MG63 (cell line): Measurements from ENCODE around the gene SLC5A3. TPM values are rescaled to one million over a fixed set of nuclear protein-coding genes. Genes with fewer than 3 reads are reported as not detected.

ENCODE experiments used
- DNase-seq: peaks from one replicate; pipeline ENCODE4 v3.0.0-alpha.2; 2020
- H3K27me3 ChIP-seq: fragments of 250-450 bp; sonication (Bioruptor Pico); 2 replicates; pipeline ENCODE4 v1.5.1; 2020; ENCODE audit warnings: mild to moderate bottlenecking, moderate library complexity
- H3K36me3 ChIP-seq: fragments of 250-450 bp; sonication (Bioruptor Pico); 2 replicates; pipeline ENCODE4 v1.5.1; 2020; ENCODE audit warnings: mild to moderate bottlenecking, moderate library complexity
- H3K4me3 ChIP-seq: fragments of 250-450 bp; sonication (Bioruptor Pico); 2 replicates; pipeline ENCODE4 v1.5.1; 2020; ENCODE audit warnings: mild to moderate bottlenecking, moderate library complexity
- H3K9me3 ChIP-seq: fragments of 250-450 bp; sonication (Bioruptor Pico); 2 replicates; pipeline ENCODE4 v1.5.1; 2020; ENCODE audit warnings: mild to moderate bottlenecking, moderate library complexity
- total RNA-seq: library from RNA; depleted of rRNA; stranded (reverse); fragments of >200 nt; shearing (Covaris generic); gene quantifications from 2 replicates; pipeline ENCODE4 v1.2.3, GENCODE V29; 2014; ENCODE audit warnings: low replicate concordance; rRNA removed

SLC5A3 gene
- 14.0 and 24.3 TPM in 2 replicates for total RNA-seq

DNA sequence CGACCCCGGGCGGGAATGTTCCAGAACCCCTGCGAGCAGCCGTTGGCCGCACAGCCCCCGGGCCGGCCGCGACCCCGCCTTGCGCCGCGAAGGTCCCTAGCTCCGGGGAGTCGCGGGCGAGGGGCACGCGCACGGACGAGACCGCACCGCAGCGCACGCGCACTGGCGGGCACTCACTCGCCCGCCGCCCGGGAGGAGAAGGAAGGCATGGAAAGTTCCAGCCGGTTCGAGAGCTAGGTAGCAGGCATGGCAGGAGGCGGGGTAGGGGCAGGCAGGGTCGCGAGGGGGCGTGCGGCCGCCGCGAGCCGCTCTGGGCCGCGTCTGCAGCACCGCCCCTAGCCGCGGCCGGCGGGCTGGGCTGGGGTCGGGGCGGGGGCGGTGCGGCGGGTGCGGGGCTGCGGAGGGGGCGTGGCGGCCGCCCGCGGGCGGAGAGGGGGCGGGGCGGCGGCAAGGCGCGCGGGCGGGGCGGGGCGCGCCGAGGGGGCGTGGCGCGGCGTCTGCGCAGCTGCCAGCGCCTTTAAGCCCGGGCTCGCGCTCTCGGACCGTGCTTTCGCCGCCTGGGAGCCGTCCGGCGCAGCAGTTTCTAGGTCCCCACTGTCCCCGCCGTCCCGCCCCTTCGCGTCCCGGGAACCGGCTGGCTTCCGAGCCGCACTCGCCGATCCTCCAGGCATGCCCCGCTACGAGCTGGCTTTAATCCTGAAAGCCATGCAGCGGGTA, at the start of gene SLC5A3, which contains the start of gene MRPS6:
Gene SLC5A3 (plus strand): TSS at position 547 of the 717 bp plus-strand sequence. CDS start 21,621 bp downstream, outside the sequence.
Gene MRPS6 (plus strand): TSS at position 547 of the 717 bp plus-strand sequence. CDS start 123 bp downstream, at position 670.
- H3K4me3 ChIP-seq, result peak within 1 kb of the TSS; percentile 72
- DNase-seq, result peak; percentile 85
- peaks cover 18% of the 10 kb centered on the region for H3K36me3 ChIP-seq
- H3K9me3 ChIP-seq, result no peaks in the 10 kb centered on the region
- H3K27me3 ChIP-seq, result no peaks in the 10 kb centered on the region

DNA sequence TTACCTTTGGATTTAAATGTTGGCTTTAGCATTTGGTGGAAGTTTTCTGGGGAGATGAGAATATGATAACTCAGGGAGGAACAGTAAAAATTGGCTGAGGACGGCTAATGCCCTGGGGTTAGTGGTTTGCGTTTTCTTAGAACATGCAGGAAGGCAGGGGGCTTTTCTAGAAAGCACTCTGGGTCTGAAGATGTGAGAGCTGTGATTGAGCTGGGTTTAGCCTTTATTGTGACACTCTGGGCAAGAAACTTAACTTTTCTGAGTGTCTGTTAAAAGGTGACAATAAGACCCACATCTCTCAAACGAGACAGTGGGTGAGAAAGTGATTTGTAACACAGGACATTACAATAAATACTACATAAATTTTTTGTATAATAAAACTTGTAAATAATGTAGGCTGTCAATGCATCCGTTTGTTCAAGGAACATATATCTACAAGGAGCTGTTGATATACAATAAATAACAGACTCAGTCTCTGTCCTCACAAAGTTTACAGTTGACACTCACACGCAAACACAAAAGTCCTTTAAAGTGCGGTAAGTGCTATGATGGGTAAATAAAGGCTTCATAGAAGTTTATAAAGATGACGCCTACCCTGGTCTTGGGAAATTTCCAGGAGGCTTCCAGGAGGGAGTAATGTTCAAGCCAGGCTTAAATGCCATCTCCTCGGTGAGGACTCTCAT, 49.5 kb upstream of the SLC5A3 start:
- H3K27me3 ChIP-seq, result no peaks in the 10 kb centered on the region
- DNase-seq, result no peak
- H3K9me3 ChIP-seq, result peaks cover 5% of the 10 kb centered on the region; the same call in 1 of the 2 replicates
- no peaks in the 10 kb centered on the region for H3K36me3 ChIP-seq
- no peak overlapping the region for H3K4me3 ChIP-seq

DNA sequence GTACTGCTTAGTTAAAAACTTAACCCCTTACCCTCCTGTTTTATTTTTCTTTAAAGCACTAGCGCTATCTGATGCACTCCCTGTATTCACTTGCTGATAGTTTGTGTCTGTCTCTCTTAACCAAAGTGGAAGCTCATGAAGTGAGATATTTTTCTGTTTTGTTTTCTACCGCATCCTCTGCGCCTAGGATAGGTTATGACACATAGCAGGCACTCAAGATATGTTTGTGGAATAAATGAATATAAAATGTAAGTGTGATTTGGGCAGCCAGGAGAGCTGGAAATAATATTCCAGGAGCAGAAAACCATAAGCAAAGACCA, 49.0 kb upstream of the SLC5A3 start:
- H3K27me3 ChIP-seq, result no peaks in the 10 kb centered on the region
- no peak for DNase-seq
- no peak overlapping the region for H3K4me3 ChIP-seq

DNA sequence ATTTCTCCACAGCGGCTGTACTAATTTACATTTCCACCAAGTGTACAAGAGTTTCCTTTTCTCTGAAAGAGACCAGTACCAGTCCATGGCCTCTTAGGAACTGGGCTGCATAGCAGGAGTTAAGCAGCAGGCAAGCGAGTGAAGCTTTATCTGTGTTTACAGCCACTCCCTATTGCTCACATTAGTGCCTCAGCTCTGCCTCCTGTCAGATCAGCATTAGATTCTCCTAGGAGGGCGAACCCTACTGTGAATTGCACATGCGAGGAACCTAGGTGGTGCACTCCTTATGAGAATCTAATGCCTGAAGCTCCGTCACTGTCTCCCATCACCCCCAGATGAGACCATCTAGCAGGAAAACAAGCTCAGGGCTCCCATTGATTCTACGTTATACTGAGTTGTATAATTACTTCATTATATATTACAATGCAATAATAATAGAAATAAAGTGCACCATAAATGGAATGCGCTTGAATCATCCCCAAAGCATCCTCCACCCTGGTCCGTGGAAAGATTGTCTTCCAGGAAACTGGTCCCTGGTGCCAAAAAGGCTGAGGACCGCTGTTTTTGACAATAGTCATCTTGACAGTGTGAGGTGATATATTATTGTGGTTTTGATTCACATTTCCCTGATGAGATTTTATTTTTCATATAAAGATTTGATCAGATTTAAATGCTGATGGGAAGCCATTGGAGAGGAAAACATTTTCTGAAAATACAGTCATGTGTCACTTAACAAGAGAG, 45.5 kb upstream of the SLC5A3 start:
- no peaks in the 10 kb centered on the region for H3K27me3 ChIP-seq
- no peak overlapping the region for H3K4me3 ChIP-seq
- no peaks in the 10 kb centered on the region for H3K36me3 ChIP-seq
- peak; percentile 21 for DNase-seq
- peaks cover 5% of the 10 kb centered on the region; the same call in 1 of the 2 replicates for H3K9me3 ChIP-seq

More for the DNA sequence above, 49.0 kb upstream of the SLC5A3 start:
- Histone ChIP-seq H3K9me3 (peaks cover 5% of the 10 kb centered on the region; the same call in 1 of the 2 replicates), H3K36me3 (no peaks in the 10 kb centered on the region)

DNA sequence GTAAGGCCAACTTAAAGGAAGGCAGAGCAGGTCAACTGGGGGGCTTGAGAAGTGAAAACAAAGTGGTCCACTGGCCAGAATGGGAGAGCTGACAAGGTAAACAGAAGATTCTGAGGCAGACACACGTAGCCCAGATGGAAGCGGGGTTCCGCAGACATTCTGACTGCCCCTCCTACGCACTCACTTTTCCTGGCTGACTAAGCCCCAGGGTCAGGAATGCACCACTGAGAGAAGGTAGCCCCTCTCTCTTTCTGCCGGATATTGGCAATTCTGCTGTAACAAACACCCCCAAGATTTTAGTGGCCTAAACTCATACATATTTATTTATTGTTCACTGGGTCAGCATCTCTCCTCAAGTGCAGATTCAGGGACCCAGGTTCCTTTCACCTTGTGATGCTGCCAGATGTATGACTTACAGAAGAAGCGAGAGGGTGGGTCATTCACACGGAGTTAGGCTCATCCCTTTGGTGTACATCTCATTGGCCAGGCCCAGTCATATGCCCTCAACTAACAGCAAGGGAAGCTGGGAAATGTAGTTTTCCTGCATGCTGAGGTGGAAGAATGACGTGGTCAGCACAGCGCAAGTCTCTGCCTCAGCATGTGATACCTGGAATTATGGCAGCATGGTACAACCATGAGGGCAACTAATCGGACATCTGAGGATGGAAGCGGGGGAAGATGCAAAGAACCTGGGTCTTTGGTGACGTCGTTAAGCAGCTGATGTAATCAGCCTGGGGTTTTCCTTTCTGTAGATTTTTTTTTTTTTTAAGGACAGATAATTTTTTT, 43.4 kb upstream of the SLC5A3 start:
- peak; percentile 45 for DNase-seq
- H3K9me3 ChIP-seq, result peaks cover 5% of the 10 kb centered on the region; the same call in 1 of the 2 replicates
- H3K27me3 ChIP-seq, result no peaks in the 10 kb centered on the region
- no peak overlapping the region for H3K4me3 ChIP-seq
- H3K36me3 ChIP-seq, result no peaks in the 10 kb centered on the region

DNA sequence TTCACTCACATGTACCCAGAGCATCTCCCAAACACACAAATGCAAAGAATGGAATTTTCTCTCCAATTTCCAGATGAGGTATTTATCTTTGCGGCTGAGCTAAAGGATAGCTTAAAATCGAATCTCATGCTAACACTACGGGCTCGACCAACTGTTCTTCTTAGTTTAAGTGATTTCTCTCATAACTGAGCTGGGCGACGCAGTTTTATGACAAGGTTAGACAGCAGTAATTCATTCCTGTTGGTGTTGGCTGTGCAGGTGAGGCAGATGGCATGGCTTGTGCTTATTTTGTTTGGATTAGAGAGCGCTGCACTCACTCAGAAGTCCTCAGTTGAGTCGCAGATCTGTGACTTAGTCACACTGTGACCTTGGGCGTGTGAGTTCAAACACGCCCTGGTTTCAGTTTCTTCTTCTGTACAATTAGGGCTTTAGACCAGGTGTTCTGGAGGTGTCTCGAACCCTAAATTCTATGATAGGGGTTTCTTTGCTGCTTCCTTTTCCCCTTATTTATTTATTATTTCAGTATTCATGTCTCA, 41.5 kb upstream of the SLC5A3 start:
- Histone ChIP-seq H3K9me3 (peaks cover 5% of the 10 kb centered on the region; the same call in 1 of the 2 replicates), H3K36me3 (no peaks in the 10 kb centered on the region), H3K27me3 (no peaks in the 10 kb centered on the region), H3K4me3 (no peak overlapping the region)
- no peak for DNase-seq

DNA sequence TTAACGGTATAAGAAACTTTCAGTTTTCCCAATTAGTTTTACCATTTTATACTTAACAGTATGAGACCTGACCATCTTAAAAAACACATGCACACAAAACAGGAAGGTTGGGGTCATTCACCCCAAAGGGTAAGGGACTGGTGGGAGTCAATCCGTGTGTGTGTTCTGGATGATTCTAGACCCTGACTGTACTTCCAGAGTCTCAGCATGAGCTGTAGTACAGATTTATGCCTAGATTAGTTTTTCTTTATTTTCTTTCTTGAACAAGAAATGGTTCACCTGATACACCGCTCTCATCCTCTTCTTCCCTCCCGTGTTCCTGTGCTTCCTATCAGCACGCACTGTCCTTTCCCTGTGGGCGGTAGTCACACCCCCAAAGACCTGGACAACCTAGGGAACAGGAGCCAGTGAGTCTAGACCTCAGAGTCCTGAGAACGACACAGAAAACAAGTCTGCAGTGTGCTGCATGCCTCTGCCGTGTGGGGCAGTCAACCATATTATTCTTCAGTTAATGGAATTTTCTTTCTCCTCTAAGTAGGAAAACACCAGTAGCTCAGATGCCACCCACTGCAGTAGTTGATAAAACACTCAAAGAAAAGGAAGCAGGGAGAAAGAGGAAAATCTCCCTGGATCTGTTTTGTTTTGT, 38.9 kb upstream of the SLC5A3 start:
- Histone ChIP-seq H3K36me3 (no peaks in the 10 kb centered on the region), H3K9me3 (no peaks in the 10 kb centered on the region), H3K4me3 (no peak overlapping the region), H3K27me3 (no peaks in the 10 kb centered on the region)
- no peak for DNase-seq

DNA sequence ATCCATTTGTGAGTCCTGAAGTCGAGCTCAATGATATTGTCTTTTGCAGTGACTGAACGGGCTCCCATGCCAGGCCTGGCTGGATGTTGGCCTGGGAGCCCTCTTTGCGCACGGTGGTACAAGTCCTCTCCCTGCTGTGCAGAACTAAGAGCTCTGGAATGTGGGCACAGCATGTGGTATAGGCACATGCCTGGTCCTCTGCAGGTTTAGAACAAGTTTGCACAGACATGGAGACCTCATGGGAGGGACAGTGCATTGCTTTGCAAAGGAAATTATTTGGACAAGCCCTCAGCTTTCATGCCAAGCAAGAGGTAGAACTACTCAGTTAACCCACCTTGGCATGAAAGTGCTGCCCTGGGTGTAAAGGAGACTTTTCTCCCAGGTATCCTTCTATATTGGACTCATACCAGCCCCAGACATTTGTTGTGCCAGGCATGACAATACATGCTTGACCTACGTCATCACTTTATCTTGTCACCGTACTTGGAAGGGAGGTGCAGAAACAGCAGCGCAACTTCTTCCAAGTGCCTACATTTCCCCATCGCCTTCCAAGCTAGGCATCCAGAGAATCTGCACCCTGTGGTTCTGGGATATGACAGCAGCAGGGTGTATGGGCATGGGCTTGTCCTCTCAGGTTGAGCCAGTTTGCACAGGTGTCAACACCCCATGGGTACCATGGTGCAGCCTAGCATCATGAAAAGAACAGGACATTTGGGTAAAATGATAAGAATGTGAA, 37.6 kb upstream of the SLC5A3 start:
- DNase-seq, result peak; percentile 70
- Histone ChIP-seq H3K36me3 (no peaks in the 10 kb centered on the region), H3K9me3 (no peaks in the 10 kb centered on the region)

DNA sequence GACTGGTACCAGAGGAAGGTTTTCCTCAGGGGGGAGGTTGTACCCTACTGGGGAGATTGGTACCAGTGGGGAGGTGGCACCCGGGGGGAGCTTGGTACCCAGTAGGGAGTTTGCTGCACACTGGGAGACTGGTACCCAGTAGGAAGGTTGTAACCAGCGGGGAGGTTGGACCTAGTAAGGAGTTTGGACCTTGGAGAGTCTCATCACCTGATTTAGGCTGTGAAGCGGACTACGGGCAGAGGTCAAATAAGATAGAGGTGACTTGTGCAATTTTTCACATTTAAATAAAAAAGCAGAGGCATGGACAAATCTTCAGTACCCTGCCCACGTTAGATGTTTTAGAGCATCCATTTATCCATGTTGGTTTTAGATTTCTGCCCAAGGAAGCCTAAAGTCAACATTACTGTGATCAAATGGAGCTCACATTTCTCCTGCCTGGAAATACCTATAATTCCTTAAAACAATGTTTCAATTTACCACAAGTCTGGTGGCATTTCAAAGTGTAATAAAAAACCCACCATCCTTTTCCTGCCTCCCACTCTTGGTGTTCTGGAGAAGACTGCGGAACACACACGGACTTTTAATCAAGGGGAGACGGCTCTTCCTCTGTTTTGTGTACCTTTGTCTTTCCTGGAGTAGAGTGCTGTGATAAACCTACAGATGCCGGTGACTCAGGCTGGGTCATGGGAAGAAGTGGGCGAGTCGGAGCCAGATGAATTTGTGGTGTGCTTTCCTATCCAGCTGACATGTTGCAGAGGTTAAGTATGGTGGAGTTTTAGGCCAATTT, 36.2 kb upstream of the SLC5A3 start:
- Histone ChIP-seq H3K27me3 (no peaks in the 10 kb centered on the region), H3K4me3 (no peak overlapping the region), H3K36me3 (no peaks in the 10 kb centered on the region), H3K9me3 (no peaks in the 10 kb centered on the region)
- peak; percentile 52 for DNase-seq

More for the DNA sequence above, 37.6 kb upstream of the SLC5A3 start:
- no peak overlapping the region for H3K4me3 ChIP-seq
- H3K27me3 ChIP-seq, result no peaks in the 10 kb centered on the region

DNA sequence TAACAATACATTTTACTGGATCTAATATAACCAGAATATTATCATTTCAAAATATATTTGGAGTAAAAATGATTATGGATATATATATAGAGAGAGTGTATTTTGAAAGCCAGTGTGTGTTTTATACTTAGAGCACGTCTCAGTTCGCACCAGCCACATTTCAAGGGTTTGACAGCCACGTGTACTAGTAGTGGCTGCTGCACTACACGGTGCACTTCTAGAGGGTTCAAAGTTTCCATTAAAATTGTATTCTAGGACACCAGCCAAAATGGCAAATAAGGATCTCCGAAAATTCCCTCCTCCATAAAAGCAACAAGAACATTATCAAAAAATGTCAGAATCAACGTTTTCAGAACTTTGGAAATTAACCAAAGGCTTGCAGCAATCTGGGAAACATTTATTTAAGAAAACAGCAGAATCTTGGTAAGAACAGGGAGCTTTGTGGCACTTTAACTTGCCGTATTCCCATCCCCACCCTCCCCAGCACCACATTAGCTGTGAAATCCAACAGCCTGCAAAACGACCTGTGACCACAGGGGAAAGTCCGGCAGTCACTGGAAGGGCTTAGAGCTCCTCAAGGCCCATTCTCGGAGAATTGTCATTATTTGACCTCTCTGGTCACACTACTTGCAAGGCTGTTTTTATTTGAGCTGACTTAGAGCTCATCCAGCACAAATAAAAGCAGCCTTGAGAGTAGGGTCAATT, 33.5 kb upstream of the SLC5A3 start:
- Histone ChIP-seq H3K36me3 (no peaks in the 10 kb centered on the region), H3K4me3 (no peak overlapping the region), H3K27me3 (no peaks in the 10 kb centered on the region), H3K9me3 (no peaks in the 10 kb centered on the region)
- no peak for DNase-seq

DNA sequence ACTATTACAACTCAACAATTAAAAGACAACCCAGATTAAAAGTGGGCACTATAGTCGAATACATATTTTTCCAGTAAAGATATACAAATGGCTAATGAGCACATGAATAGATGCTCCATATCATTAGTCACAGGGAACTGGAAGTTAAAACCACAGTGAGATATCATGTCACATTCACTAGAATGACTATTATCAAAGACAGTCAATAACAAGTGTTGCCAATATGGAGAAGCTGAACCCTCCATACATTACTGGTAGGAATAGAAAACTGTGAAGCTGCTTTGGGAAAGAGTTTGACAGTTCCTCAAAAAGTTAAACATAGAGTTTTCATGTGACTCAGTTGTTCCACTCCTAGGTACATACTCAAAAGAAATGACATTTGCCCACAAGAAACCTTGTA, 30.6 kb upstream of the SLC5A3 start:
- DNase-seq, result no peak
- no peak overlapping the region for H3K4me3 ChIP-seq
- H3K9me3 ChIP-seq, result no peaks in the 10 kb centered on the region
- H3K27me3 ChIP-seq, result no peaks in the 10 kb centered on the region
- H3K36me3 ChIP-seq, result no peaks in the 10 kb centered on the region

DNA sequence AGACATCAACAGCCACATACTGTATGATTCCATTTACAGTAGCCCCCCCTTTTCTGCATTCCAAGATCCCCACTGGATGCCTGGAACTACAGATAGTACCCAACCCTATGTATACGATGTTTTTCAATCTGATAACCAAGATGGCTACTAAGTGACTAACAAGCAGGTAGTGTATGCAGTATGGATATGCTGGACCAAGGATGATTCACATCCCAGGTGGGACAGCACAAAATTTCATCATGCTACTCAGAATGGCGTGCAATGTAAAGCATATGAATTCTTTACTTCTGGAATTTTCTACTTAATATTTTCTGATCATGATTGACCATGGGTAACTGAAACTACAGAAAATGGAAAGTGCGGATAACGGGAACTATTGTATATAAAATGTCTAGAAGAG, 30.0 kb upstream of the SLC5A3 start:
- H3K27me3 ChIP-seq, result no peaks in the 10 kb centered on the region
- H3K36me3 ChIP-seq, result no peaks in the 10 kb centered on the region

DNA sequence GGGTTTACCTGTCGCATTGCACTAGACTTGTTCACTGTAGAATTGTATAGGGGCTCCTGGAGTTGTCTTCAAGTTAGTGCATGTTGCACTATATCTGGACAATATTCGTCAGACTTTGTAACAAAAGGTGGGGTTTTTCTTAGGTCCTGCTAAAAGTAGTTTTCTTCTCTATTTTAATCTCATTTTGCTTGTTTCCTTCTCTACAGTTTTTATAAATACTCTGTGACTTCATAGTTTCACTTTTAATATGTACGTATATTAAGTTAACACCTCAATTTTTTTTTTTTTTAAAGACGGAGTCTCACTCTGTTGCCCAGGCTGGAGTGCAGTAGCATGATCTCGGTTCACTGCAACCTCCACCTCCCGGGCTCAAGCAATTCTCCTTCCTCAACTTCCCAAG, 26.5 kb upstream of the SLC5A3 start:
- Histone ChIP-seq H3K27me3 (no peaks in the 10 kb centered on the region), H3K9me3 (no peaks in the 10 kb centered on the region), H3K36me3 (no peaks in the 10 kb centered on the region), H3K4me3 (no peak overlapping the region)
- no peak for DNase-seq

More for the DNA sequence above, 30.0 kb upstream of the SLC5A3 start:
- H3K9me3 ChIP-seq, result no peaks in the 10 kb centered on the region
- H3K4me3 ChIP-seq, result no peak overlapping the region
- no peak for DNase-seq

DNA sequence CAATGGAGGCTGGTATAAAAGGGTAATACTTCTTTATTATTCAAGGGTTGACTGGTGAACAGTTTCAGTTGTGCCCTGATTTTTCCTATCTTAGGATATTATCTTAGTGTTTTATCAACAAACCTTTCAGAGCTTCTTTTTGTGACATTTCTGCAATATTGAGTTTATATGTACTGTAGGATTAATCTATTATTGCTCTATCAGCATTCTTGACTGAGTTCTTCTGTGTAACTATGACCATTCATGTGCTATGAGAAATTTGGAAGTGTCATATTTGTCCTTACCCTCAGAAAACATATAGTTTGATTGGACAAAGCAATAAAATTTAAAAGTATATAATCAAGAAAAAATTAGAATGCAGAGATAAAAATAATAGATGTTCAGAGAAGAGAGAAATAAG, 25.5 kb upstream of the SLC5A3 start:
- H3K36me3 ChIP-seq, result no peaks in the 10 kb centered on the region
- H3K9me3 ChIP-seq, result no peaks in the 10 kb centered on the region
- DNase-seq, result no peak
- no peaks in the 10 kb centered on the region for H3K27me3 ChIP-seq
- H3K4me3 ChIP-seq, result no peak overlapping the region
